H1 (cell line): ENCODE results near the gene PLEKHH2. TPM values are rescaled to one million over a fixed set of nuclear protein-coding genes. Genes with fewer than 3 reads are reported as not detected.

ENCODE experiments used
- BACH1 ChIP-seq: IDR thresholded peaks from 2 replicates; pipeline ENCODE4 v1.6.1; 2012; ENCODE audit warnings: low read length, improper control_type of control experiment
- CBX8 ChIP-seq: fragments of 300-800, 300-1000 bp; sonication (generic); IDR thresholded peaks from 2 replicates; pipeline ENCODE4 v1.7.1; 2016; ENCODE audit warnings: low read depth, low read length, borderline replicate concordance
- CHD7 ChIP-seq: fragments of 300-600 bp; sonication (generic); IDR thresholded peaks from 2 replicates; pipeline ENCODE4 v1.7.1; 2012; ENCODE audit warnings: low read length, moderate library complexity, mild to moderate bottlenecking, inconsistent platforms; ENCODE audit not compliant: insufficient replicate concordance
- GTF2F1 ChIP-seq: IDR thresholded peaks from 2 replicates; pipeline ENCODE4 v1.6.1; 2012; ENCODE audit warnings: low read depth, low read length, improper control_type of control experiment, borderline replicate concordance
- JUND ChIP-seq: IDR thresholded peaks from 2 replicates; pipeline ENCODE4 v1.6.1; 2011; ENCODE audit warnings: mild to moderate bottlenecking, improper control_type of control experiment, low read length
- MAFK ChIP-seq: IDR thresholded peaks from 2 replicates; pipeline ENCODE4 v1.6.1; 2012; ENCODE audit warnings: low read depth, mild to moderate bottlenecking, improper control_type of control experiment, low read length
- NANOG ChIP-seq: IDR thresholded peaks from 2 replicates; pipeline ENCODE4 v1.6.1; 2011; ENCODE audit warnings: low read length, low read depth, mild to moderate bottlenecking, inconsistent platforms; ENCODE audit not compliant: insufficient read depth, poor library complexity, severe bottlenecking
- RFX5 ChIP-seq: IDR thresholded peaks from 2 replicates; pipeline ENCODE4 v1.6.1; 2011; ENCODE audit warnings: low read depth, low read length, improper control_type of control experiment, borderline replicate concordance
- SIN3A ChIP-seq, 2 experiments: IDR thresholded peaks in 1 of 2; conservative IDR thresholded peaks in 1 of 2; 2 replicates each; pipeline ENCODE4 v1.6.1; 2011 to 2012; ENCODE audit warnings: low read length in 2 of 2, improper control_type of control experiment in 1 of 2, low read depth in 1 of 2, mild to moderate bottlenecking in 1 of 2
- SP1 ChIP-seq: IDR thresholded peaks from 2 replicates; pipeline ENCODE4 v1.6.1; 2011; ENCODE audit warnings: low read depth, low read length
- SP2 ChIP-seq: IDR thresholded peaks from 2 replicates; pipeline ENCODE4 v1.6.1; 2012; ENCODE audit warnings: mild to moderate bottlenecking, low read length, inconsistent platforms
- SRF ChIP-seq: IDR thresholded peaks from 2 replicates; pipeline ENCODE4 v1.6.1; 2011; ENCODE audit warnings: mild to moderate bottlenecking, low read depth, low read length, moderate library complexity
- TCF12 ChIP-seq: IDR thresholded peaks from 2 replicates; pipeline ENCODE4 v1.6.1; 2011; ENCODE audit warnings: low read depth, mild to moderate bottlenecking, low read length
- polyA plus RNA-seq, 7 experiments: library from polyadenylated mRNA; depleted of rRNA in 3 of 7; stranded (reverse) in 5 of 7; unstranded in 2 of 7; fragments of >200 nt in 5 of 7; fragments of 200-250 nt in 2 of 7; gene quantifications; 1 replicate in 5 of 7; 2 replicates in 1 of 7; 4 replicates in 1 of 7; pipeline versions ENCODE4 v1.2.1 to v1.2.3, GENCODE V29; 2011 to 2013; ENCODE audit warnings: missing spikeins in 2 of 7, mixed read lengths in 2 of 7
- total RNA-seq: library from RNA; stranded (reverse); fragmentation: NEBNext Ultra II Directional; extraction: Animal tissue kit (Norgen Biotek cat#: 25700); gene quantifications from 2 replicates; pipeline ENCODE4 v1.2.1, GENCODE V29; 2021

Gene PLEKHH2
- total and polyA plus RNA-seq, 2 of the 8 experiments (the other 6 are each of a cell fraction or from before 2014, with no cell fraction given), result 2.2 to 5.0 TPM

- TF ChIP-seq CHD7 (no peak), SP2 (no peak), GTF2F1 (no peak), CBX8 (no peak), JUND (no peak), SIN3A (conservative IDR thresholded peaks at IDR 0.05 in 1 of 2, IDR thresholded peaks at IDR 0.05 in 1 of 2; ENCODE audit: low read depth in 1 of 2, low read length in 2 of 2) (no peak), SP1 (no peak), SRF (no peak), BACH1 (no peak), MAFK (no peak), NANOG (no peak), TCF12 (no peak), RFX5 (no peak)
Observed at GRCh38 chr2:43812947-43813346, 175.9 kb downstream of the PLEKHH2 start (continued).
